GM18517 (cell line): Measurements from ENCODE around the gene KCTD1.

Source experiments
- ATAC-seq: cut with Tn5 transposase; IDR thresholded peaks from one replicate; pipeline ENCODE4 v1.9.1; 2021; ENCODE audit warnings: mild to moderate bottlenecking, moderate library complexity; ENCODE audit not compliant: unreplicated experiment

KCTD1 gene

DNA sequence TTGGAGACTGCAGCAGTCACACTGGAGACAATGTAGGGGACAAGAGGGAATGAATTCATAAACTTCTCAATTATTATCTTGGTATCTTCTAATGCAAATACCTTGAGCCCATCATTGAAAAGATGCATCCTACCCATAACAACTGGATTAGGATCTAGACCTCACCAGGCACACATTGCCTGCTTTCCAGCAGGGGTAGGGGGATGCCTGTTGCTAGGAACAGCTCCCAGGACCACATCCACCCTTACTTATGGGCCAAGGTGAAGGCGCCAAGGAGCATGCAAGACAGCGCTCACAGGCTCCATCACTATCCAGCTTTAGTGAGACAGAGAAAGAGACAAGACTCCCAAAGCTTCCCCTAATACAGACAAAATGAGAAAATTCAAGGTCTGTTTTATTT, 24.4 kb downstream of the KCTD1 start:
- ATAC-seq: no peak

GRCh38 chr18:26521617-26522016, 26.7 kb downstream of the KCTD1 start:
- no peak for ATAC-seq

DNA sequence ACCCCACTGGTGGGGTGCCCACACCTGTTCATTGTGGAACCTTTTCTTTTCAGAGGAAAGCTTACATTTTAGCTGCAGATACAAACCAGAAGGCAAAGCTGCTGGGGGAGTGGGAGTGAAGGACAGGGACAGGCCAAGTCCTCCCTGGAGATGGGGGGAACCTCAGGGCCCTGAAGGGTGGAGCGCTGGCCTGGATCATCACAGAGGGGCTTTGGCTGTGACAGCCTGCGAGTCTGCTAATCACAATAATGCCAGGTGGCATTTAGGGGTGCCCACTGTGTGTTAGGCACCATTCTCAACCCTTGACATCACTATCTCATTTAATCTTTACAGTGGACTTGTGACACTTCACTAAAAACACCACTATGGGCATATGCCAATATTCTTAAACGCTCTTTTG, 27.4 kb downstream of the KCTD1 start:
- ATAC-seq: no peak

- no peak for ATAC-seq
Measured at GRCh38 chr18:26519114-26519513, 29.2 kb downstream of the KCTD1 start.

- no peak for ATAC-seq
Measured at GRCh38 chr18:26516964-26517363, 31.4 kb downstream of the KCTD1 start.

GRCh38 chr18:26515643-26516487, 32.5 kb downstream of the KCTD1 start:
- no peak for ATAC-seq

DNA sequence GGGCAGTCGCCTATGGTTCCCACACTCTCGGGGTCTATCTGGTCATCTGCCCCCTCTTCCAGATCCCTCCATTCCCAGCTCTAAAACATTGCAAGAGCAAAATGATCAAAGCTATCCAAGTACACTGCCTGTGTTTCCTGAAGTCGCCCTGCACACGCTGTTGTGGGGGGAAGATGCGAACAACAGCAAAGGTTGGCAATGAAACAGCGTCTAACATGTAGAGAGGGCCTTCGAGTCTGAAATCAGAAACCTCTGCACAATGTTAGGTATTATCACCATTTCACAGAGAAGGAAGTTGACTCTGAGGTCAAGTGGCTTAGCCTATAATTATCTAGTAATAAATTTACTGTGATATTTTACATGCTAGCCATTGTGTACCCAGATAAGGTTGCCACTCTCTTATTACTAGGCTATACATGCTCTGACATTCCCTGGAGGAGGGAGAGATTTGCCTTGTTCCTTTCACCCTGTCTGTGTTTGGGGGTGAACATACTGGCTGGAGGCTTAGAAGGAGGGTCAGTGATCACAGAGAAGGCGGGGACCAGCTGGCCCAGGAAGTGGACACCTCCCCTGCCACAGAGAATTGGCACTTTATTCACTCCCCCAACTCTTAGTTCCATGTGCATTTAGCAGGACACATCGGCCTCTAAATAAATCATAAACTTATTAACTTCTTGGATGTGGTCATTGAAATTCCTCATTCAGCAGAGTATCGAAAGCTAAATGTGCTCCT, 36.8 kb downstream of the KCTD1 start:
- ATAC-seq: no peak

- no peak for ATAC-seq
Measured at GRCh38 chr18:26510337-26510736, 38.0 kb downstream of the KCTD1 start.

GRCh38 chr18:26506012-26506411, 42.3 kb downstream of the KCTD1 start:
- no peak for ATAC-seq

DNA sequence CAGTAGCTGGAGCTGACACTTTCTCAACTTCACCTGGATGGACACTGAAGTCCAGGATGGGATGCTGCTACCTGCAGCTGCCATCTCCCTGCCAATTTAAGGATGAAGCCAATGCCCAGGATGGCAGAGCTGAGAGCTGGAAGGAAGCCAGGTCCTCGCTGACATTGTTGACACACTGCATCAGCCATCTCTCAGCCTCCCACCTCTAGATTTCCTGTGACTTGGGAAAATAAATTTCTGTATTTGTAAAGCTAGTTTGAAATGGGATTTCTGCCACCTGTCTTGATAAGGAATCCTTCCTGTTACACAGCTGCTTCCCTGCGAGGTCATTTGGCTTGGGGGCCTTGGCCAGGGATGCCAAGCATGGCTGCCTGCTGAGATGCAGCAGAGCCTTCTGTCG, 43.5 kb downstream of the KCTD1 start:
- ATAC-seq: no peak

DNA sequence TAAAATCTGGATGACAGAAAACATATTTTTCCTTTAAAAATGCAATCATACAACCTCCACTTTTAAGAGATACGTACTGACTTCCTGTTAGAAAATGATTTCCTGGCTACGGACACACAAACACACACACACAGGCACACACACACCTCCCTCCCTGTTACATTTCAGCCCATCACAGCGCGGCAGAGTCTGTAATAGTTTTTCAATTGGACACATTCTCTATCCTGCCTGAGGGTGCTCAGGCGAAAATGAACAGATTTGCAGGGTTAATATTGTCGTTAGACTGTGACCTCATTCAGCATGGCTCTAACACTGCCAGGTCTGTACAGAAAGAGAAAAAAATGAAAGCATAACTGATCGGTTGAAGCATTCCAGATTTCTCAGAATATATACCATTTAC, 45.0 kb downstream of the KCTD1 start:
- no peak for ATAC-seq

DNA sequence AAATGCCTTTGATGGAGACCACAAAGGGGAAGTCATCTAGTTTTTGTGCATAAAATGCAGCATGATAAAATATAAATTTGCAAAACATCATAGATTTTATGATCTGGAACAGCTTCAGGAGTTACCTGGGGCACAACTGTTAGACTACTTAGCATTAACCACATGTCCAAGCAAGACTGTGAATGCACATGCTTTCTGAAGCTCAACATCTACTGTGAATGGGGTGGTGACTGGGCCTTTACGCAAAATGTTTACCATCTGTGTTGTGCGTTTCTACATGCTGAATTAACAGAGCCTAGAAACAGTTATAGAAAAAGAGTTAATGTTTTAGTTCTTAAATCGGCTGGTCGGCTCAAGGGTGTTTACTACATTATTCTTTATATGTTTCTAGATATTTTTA, 45.5 kb downstream of the KCTD1 start:
- ATAC-seq: no peak

DNA sequence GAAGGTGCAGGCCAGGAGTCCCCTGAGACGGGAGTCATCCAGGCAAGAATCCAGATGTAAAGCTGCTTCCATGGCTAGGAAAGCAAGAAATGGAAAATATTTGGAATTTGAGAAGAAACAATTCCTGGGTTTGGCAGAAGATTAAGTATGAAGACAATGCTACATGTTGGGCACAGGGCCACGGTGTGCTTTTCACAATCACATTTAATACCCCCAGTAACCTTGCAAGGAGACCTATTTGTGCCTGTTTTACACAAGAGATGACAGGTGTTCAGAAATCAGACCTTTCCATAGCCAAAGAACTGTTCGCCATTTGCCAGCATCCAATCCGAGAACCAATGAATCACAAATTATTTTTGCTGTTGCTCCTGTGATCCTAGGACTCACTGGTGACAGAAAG, 50.5 kb downstream of the KCTD1 start:
- ATAC-seq: no peak

- ATAC-seq: no peak
Measured at GRCh38 chr18:26496528-26496927, 51.8 kb downstream of the KCTD1 start.

DNA sequence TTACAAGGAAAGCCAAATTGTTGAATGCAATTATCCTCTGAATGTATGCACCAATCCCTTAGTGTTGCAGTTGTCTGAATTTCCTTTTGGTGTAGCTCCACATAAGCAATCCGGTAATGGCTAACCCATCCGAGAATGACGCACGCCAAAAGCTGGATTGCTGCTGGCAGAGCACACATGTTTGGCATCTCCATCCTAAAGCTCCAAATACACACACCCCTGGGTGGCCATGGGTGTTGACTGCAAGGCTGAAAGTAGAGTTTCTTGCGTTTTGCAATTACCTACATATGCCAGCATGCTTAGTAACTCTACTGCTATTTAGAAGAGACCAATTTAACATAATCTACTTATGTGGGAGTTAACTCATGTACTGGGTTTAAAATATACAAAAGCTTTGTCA, 53.1 kb downstream of the KCTD1 start:
- no peak for ATAC-seq

GRCh38 chr18:26493021-26493420, 55.3 kb downstream of the KCTD1 start:
- no peak for ATAC-seq

DNA sequence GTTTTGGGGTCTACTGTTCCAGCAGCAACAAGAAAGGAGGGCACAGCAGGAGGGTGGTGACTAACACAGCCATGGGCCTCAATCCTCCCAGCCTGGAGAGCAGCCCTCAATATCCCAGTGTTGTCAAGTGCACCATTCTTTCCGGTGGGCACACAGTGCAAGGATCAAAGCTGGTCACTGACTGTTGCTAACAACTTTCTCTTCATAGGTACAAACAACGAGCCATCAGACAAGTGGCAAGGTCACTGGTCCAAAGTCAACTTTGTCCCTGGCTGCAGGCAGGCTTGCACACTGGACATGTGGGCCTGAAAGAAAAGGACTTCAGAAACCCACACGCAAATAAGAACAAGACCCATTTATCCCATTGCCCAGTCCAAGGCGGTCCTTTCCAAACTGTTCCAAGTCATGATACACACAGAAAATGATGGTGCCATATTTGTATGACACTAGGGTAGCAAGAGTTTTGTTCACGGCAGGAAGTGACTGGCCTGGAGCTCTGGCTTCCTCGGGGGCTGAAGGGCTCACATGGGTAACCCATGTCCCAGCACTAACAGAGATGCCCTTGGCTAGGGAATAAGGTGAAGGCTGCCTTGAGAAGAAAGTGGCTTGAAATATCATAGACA, 57.0 kb downstream of the KCTD1 start:
- no peak for ATAC-seq

- ATAC-seq: no peak
Measured at GRCh38 chr18:26489881-26490280, 58.5 kb downstream of the KCTD1 start.

DNA sequence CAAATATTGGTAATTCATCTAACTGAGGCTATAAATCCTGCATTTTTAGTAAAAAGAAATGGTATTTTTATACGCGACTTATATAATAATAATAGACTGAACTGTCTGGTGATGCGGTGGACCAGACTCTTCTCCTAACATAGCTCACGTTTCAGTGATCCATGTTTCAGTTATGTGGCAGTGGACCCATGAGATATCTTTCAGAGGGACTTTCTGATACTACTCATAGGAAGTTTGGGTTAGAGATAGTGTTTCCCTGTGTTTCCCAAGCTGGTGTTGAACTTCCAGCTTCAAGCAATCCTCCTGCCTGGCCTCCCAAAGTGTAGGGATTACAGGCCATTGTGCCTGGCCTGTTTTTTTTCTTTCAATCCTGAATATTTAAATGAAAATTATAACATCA, 59.2 kb downstream of the KCTD1 start:
- ATAC-seq: no peak

GRCh38 chr18:26488417-26489009, 59.8 kb downstream of the KCTD1 start:
- no peak for ATAC-seq

GRCh38 chr18:26487437-26487836, 60.9 kb downstream of the KCTD1 start:
- ATAC-seq: peak; percentile 78

DNA sequence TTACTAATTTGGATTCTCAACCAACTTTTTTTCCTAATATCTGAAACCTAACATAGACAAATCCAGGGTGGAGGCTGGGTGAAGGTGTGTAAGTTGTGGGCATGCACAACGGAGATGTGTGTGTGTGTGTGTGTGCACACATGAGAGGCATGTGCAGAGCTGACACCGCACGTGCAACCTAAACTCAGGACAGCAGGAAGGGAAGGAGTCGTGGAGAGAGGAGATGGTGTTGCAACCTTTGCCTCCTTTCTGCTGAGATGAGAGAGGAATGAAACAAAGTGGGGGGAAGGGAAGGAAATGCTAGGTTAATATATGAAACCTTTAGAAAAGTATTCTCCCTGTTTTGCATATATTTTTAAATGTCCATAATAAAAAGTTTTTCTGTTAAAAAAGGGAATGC, 64.7 kb downstream of the KCTD1 start:
- no peak for ATAC-seq
